ENCODE data around the gene GTSE1.

Gene GTSE1

GRCh38 chr22:46351131-46351735 is 54.6 kb downstream of the GTSE1 start:
- H3K4me3 ChIP-seq (ENCODE audit: low read depth, low read length) = no peak overlapping the region
- no peak for TF ChIP-seq CTCF (IDR thresholded peaks at IDR 0.05; ENCODE audit: low read depth, low read length, missing control alignments)
- in situ Hi-C loops (cut with HindIII; ENCODE audit: low sequenced_read_pairs) = no loop called here
- DNase-seq (ENCODE audit: low read depth) = no peak

DNA sequence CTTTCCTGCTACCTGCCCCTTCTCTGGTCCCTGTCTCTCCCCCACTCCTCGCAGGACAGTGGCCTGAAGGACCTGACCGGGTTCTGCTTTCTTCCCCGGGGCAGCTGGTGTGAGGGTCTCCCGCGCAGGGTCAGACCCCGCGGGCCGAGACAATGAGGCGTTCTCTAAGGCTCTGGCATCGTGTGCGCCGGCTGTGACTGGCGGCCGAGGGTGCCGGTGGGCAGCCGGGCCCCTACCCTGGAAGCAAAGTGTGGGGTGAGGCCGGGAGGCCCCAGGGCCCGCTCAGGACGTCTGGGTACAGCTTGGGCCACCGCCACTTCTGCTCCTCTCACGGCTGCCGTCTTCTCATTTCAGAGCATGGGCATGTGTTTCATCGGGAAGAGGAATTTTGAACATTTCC is 55.1 kb downstream of the GTSE1 start:
- in situ Hi-C loops (cut with HindIII; ENCODE audit: low sequenced_read_pairs) = no loop called here
- DNase-seq (ENCODE audit: low read depth) = no peak

DNA sequence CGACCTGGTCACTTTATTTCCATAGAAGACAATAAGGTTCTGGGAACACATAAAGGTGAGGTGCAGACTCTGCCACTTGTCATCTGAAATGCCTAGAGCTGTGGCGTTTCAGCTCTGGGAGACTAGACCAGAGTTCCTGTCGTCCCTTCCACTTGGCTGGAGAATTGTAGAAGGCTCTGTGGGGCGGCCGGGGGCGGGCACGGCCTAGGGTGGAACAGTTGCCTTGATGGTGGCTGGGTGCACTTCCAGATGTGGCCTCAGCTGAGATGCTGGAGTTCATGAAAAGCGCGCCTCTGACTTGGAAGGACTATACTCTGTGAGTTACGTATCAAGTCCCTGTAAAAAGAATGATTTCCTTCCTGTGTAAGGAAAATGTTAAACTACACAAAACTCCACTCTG is 55.6 kb downstream of the GTSE1 start:
- TF ChIP-seq CTCF (IDR thresholded peaks at IDR 0.05; ENCODE audit: low read depth, low read length, missing control alignments) = no peak
- in situ Hi-C loops (cut with HindIII; ENCODE audit: low sequenced_read_pairs) = no loop called here

More for the DNA sequence above, 55.1 kb downstream of the GTSE1 start:
- TF ChIP-seq CTCF (IDR thresholded peaks at IDR 0.05; ENCODE audit: low read depth, low read length, missing control alignments) = no peak
- H3K4me3 ChIP-seq (ENCODE audit: low read depth, low read length) = no peak overlapping the region

GRCh38 chr22:46352691-46353386 is 56.2 kb downstream of the GTSE1 start:
- no peak overlapping the region for H3K4me3 ChIP-seq (ENCODE audit: low read depth, low read length)
- TF ChIP-seq CTCF (IDR thresholded peaks at IDR 0.05; ENCODE audit: low read depth, low read length, missing control alignments) = no peak
- no peak for DNase-seq (ENCODE audit: low read depth)
- in situ Hi-C loops (cut with HindIII; ENCODE audit: low sequenced_read_pairs) = no loop called here

More for the DNA sequence above, 55.6 kb downstream of the GTSE1 start:
- DNase-seq (ENCODE audit: low read depth) = no peak
- H3K4me3 ChIP-seq (ENCODE audit: low read depth, low read length) = no peak overlapping the region

DNA sequence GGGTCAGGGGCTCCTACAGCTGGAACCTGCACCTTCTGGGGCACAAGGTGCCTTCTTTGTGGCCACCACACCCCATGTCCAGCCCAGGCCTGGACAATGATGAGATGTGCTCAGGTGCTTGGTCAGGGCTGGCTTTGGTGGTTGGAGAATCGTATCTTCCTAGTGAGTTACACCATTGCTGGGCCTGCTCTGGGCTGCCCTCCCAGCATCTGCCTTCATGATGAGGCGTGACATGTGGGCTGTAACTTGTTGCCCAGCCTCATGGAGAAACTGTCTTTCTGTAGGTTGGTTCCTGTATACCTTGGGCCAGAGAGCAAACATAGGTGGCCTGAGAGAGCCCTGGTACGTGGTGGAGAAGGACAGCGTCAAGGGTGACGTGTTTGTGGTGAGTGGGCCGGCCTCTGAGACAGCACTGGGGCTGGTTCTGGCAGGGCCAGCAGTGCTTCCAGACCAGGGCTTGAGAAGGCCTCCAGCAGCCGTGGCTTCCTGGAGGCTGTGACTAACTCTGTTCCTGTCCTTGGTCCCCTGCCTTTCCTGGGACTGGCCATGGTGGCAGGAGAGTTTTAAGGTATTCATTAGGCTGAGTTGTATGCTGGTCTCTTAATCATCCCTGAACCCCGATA is 56.9 kb downstream of the GTSE1 start:
- DNase-seq (ENCODE audit: low read depth) = no peak
- in situ Hi-C loops (cut with HindIII; ENCODE audit: low sequenced_read_pairs) = no loop called here
- H3K4me3 ChIP-seq (ENCODE audit: low read depth, low read length) = no peak overlapping the region
- TF ChIP-seq CTCF (IDR thresholded peaks at IDR 0.05; ENCODE audit: low read depth, low read length, missing control alignments) = no peak

DNA sequence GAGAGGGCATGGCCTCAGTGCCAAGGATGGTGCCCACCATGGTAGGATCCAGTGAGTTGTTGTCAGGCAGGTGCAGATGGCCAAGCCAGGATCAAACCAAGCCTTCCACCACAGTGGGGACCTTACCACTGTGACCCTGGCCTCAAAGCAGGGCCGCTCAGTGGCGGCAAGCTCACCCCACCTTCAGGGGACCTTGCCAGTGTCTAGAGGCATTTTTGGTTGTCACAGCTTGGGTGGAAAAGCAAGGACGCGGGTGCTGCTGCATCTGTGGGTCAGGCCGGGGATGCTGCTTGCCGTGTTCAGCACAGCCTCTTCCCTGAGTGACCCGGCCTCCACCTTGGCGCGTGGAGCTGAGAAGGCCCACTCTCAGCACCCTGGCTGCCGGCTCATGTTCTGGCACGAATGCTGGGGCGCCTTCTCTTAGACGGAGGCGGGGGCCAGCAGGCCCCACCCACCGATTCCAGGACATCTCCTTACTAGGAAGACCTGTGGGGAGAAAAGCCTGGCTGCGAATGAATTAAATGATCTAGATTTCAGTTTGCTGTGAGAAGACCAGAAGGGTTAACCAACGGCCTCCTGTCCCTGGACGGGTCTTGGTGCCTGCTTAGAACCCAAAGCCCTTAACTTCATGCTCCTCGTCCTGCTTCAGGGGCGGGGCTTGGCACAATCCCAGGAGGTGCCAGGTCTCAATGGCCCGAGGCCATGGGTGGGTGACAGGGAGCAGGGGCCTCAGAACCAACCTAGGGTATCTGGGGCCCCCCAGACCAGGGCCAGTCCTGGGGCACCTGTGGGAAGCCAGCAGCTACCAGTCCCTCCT is 57.7 kb downstream of the GTSE1 start:
- in situ Hi-C loops (cut with HindIII; ENCODE audit: low sequenced_read_pairs) = no loop called here

More for the DNA sequence above, 57.7 kb downstream of the GTSE1 start:
- no peak for TF ChIP-seq CTCF (IDR thresholded peaks at IDR 0.05; ENCODE audit: low read depth, low read length, missing control alignments)
- no peak overlapping the region for H3K4me3 ChIP-seq (ENCODE audit: low read depth, low read length)
- DNase-seq (ENCODE audit: low read depth) = no peak
